Thyroid gland (tissue), 4 donors: ENCODE results near the gene NT5C2. TPM values are rescaled to one million over a fixed set of nuclear protein-coding genes. Genes with fewer than 3 reads are reported as not detected.
"Not testable (repeated sequence)": the region's sequence is repeated elsewhere in the genome, so short reads cannot be mapped to it uniquely, and the experiment has no call there.

Experiments used
- DNase-seq, 2 donors: peaks; one replicate each; pipeline ENCODE4 v3.0.0-alpha.2; 2019
- H3K27ac ChIP-seq, 3 donors: fragments of 200-600 bp; sonication (generic); 1 replicate in 2 of 3; 2 replicates in 1 of 3; pipeline ENCODE4 v1.5.1; 2016 to 2019; ENCODE audit warnings: mild to moderate bottlenecking in 1 of 3, moderate library complexity in 1 of 3
- H3K27me3 ChIP-seq: fragments of 200-600 bp; sonication (generic); one replicate; pipeline ENCODE4 v1.5.1; 2019
- H3K36me3 ChIP-seq, 2 donors: fragments of 200-600 bp; sonication (generic); one replicate each; pipeline ENCODE4 v1.5.1; 2016 to 2019
- H3K4me1 ChIP-seq, 2 donors: fragments of 200-600 bp; sonication (generic); one replicate each; pipeline ENCODE4 v1.5.1; 2017 to 2019
- H3K4me3 ChIP-seq, 3 donors: fragments of 200-600 bp; sonication (generic); replicated peaks in 1 of 3; 1 replicate in 2 of 3; 2 replicates in 1 of 3; pipeline ENCODE4 v1.5.1; 2016; ENCODE audit warnings: mild to moderate bottlenecking in 1 of 3
- H3K9me3 ChIP-seq: fragments of 200-600 bp; sonication (generic); one replicate; pipeline ENCODE4 v1.5.1; 2017
- CTCF ChIP-seq, 6 experiments: fragments of 200-600 bp in 3 of 6; fragments of 450-650 bp in 3 of 6; sonication (generic) in 3 of 6; IDR thresholded peaks; one replicate each; pipeline ENCODE4 v1.5.1; 2016 to 2019; ENCODE audit warnings: antibody characterized with exemption in 6 of 6, mild to moderate bottlenecking in 2 of 6, inconsistent platforms in 1 of 6, moderate library complexity in 1 of 6
- POLR2A ChIP-seq, 2 donors: fragments of 450-650 bp; IDR thresholded peaks; one replicate each; pipeline ENCODE4 v1.6.1; 2017; ENCODE audit warnings: antibody characterized with exemption in 2 of 2, mild to moderate bottlenecking in 2 of 2, moderate library complexity in 1 of 2
- WGBS, 2 donors: methylation state at CpG; one replicate each; pipeline ENCODE4 v1.1.5; 2017; 5-methylcytosine and 5-hydroxymethylcytosine counted together
- intact Hi-C: fragments of 100-400 bp; cut with DNase I; formaldehyde crosslinking; loops from one replicate; pipeline ENCODE4 v1.15.1; 2023
- total RNA-seq, 4 donors: library from RNA; depleted of rRNA; stranded (reverse); fragments of >200 nt; gene quantifications; one replicate each; pipeline ENCODE4 v1.2.3, GENCODE V29; 2016

Gene NT5C2
- total RNA-seq, 4 donors from 2014 or later, result 194 to 238 (median 214) TPM

GRCh38 chr10:103192089-103192450 lies 1.0 kb downstream of the NT5C2 start:
- no peak for DNase-seq
- peak overlapping the region; percentile 96 to 99 (median 99) for H3K27ac ChIP-seq
- no peak for TF ChIP-seq CTCF (IDR thresholded peaks at IDR 0.05)
- no peak for TF ChIP-seq POLR2A (IDR thresholded peaks at IDR 0.05)
- intact Hi-C loops, result loop anchor here (5.0 kb wide), 1 partner anchor 50 kb away; no protein-coding TSS in a partner anchor
- peak overlapping the region; percentile 28 to 93 (median 86) for H3K4me3 ChIP-seq
- WGBS, 2 donors, result 2 to 17% methylated on average over 3 to 14 of the region's 14 CpGs
- no peaks in the 10 kb centered on the region for H3K36me3 ChIP-seq
- H3K27me3 ChIP-seq, result no peaks in the 10 kb centered on the region
- H3K9me3 ChIP-seq, result no peaks in the 10 kb centered on the region
- peaks cover 42 to 60% of the 10 kb centered on the region in 2 donors for H3K4me1 ChIP-seq

- H3K36me3 ChIP-seq, H3K9me3 ChIP-seq, H3K27me3 ChIP-seq, DNase-seq: not testable (repeated sequence)
- peak overlapping the region in 2 of 3 donors; percentile 86 to 93 for H3K4me3 ChIP-seq
- H3K27ac ChIP-seq, result peak overlapping the region in 2 of 3 donors; percentile 99
- 74 to 77% methylated on average over 7 of the region's 7 CpGs for WGBS, 2 donors
- intact Hi-C loops, result loop anchor here (5.0 kb wide), 1 partner anchor 51 kb away; no protein-coding TSS in a partner anchor
- peaks cover 48 to 63% of the 10 kb centered on the region in 2 donors for H3K4me1 ChIP-seq
Measured at GRCh38 chr10:103191198-103191597, 1.9 kb downstream of the NT5C2 start.

- no peak for TF ChIP-seq CTCF (IDR thresholded peaks at IDR 0.05)
- TF ChIP-seq POLR2A (IDR thresholded peaks at IDR 0.05), result no peak
- Histone ChIP-seq H3K4me1 (peaks cover 62 to 75% of the 10 kb centered on the region in 2 donors), H3K36me3 (no peaks in the 10 kb centered on the region), H3K27ac (peak overlapping the region in 2 of 3 donors; percentile 16 to 61), H3K27me3 (no peaks in the 10 kb centered on the region), H3K9me3 (no peaks in the 10 kb centered on the region), H3K4me3 (no peak overlapping the region)
- intact Hi-C loops, result no loop called here
- 29 to 43% methylated on average over 6 of the region's 6 CpGs for WGBS, 2 donors
- DNase-seq, result no peak
Measured at GRCh38 chr10:103188853-103189252, 4.2 kb downstream of the NT5C2 start.

- H3K27me3 ChIP-seq, result no peaks in the 10 kb centered on the region
- 86 to 87% methylated on average over 6 of the region's 6 CpGs for WGBS, 2 donors
- no peaks in the 10 kb centered on the region for H3K9me3 ChIP-seq
- H3K4me3 ChIP-seq, result no peak overlapping the region
- no peak for DNase-seq
- peak overlapping the region; percentile 80 to 99 (median 90) for H3K27ac ChIP-seq
- H3K36me3 ChIP-seq, result no peaks in the 10 kb centered on the region
- TF ChIP-seq CTCF (IDR thresholded peaks at IDR 0.05), result no peak
- TF ChIP-seq POLR2A (IDR thresholded peaks at IDR 0.05), result no peak
- intact Hi-C loops, result no loop called here
- H3K4me1 ChIP-seq, result peaks cover 77 to 86% of the 10 kb centered on the region in 2 donors
Measured at GRCh38 chr10:103186128-103186527, 6.9 kb downstream of the NT5C2 start.

GRCh38 chr10:103184615-103185014 lies 8.5 kb downstream of the NT5C2 start:
- Histone ChIP-seq H3K27ac (peak overlapping the region; percentile 80 to 99 (median 90)), H3K4me1 (peaks cover 76 to 88% of the 10 kb centered on the region in 2 donors), H3K9me3 (no peaks in the 10 kb centered on the region), H3K36me3 (peaks cover 0 to 9% of the 10 kb centered on the region in 2 donors), H3K27me3 (no peaks in the 10 kb centered on the region), H3K4me3 (no peak overlapping the region)
- WGBS, 2 donors, result 9 to 12% methylated on average over 3 of the region's 3 CpGs
- intact Hi-C loops, result no loop called here
- DNase-seq, result no peak
- TF ChIP-seq POLR2A (IDR thresholded peaks at IDR 0.05) (no peak), CTCF (IDR thresholded peaks at IDR 0.05) (no peak)

- H3K4me3 ChIP-seq, H3K27me3 ChIP-seq, H3K9me3 ChIP-seq, H3K36me3 ChIP-seq, intact Hi-C loops: not testable (repeated sequence)
- 49 to 50% methylated on average over 12 of the region's 12 CpGs for WGBS, 2 donors
- peak; percentile 60 to 68 for DNase-seq
- Histone ChIP-seq H3K4me1 (peaks cover 76 to 84% of the 10 kb centered on the region in 2 donors), H3K27ac (peak overlapping the region; percentile 80 to 99 (median 90))
Measured at GRCh38 chr10:103183991-103184451, 9.1 kb downstream of the NT5C2 start.
